22Rv1 (cell line): Measurements from ENCODE around the gene TMEM42.

Experiments
- CTCF ChIP-seq: fragments of 450-650 bp; IDR thresholded peaks from 2 replicates; pipeline ENCODE4 v1.5.1; 2017; ENCODE audit warnings: mild to moderate bottlenecking
- ZFX ChIP-seq: fragments of 450-650 bp; IDR thresholded peaks from 2 replicates; pipeline ENCODE4 v1.6.1; 2017; ENCODE audit warnings: antibody characterized with exemption, borderline replicate concordance

GRCh38 chr3:44886561-44886960 is 24.8 kb downstream of the TMEM42 start:
- TF ChIP-seq ZFX (no peak), CTCF (no peak)
